GM10266 (cell line): ENCODE measurements around the gene PRR15L.

Source experiments
- DNase-seq: peaks from one replicate; pipeline ENCODE4 v3.0.0; 2012; ENCODE audit errors: extremely low spot score
- TF ChIP-seq, protein P1 (sequence below): IDR thresholded peaks from 2 replicates; pipeline ENCODE4 v1.5.1; 2012; ENCODE audit warnings: mild to moderate bottlenecking, low read depth; ENCODE audit not compliant: control insufficient read depth, insufficient read depth; ENCODE audit errors: missing control alignments

Gene PRR15L

GRCh38 chr17:47966079-47966519, 8.4 kb upstream of the PRR15L start:
- no peak for DNase-seq
- TF ChIP-seq, protein P1, sequence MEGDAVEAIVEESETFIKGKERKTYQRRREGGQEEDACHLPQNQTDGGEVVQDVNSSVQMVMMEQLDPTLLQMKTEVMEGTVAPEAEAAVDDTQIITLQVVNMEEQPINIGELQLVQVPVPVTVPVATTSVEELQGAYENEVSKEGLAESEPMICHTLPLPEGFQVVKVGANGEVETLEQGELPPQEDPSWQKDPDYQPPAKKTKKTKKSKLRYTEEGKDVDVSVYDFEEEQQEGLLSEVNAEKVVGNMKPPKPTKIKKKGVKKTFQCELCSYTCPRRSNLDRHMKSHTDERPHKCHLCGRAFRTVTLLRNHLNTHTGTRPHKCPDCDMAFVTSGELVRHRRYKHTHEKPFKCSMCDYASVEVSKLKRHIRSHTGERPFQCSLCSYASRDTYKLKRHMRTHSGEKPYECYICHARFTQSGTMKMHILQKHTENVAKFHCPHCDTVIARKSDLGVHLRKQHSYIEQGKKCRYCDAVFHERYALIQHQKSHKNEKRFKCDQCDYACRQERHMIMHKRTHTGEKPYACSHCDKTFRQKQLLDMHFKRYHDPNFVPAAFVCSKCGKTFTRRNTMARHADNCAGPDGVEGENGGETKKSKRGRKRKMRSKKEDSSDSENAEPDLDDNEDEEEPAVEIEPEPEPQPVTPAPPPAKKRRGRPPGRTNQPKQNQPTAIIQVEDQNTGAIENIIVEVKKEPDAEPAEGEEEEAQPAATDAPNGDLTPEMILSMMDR = no peak

DNA sequence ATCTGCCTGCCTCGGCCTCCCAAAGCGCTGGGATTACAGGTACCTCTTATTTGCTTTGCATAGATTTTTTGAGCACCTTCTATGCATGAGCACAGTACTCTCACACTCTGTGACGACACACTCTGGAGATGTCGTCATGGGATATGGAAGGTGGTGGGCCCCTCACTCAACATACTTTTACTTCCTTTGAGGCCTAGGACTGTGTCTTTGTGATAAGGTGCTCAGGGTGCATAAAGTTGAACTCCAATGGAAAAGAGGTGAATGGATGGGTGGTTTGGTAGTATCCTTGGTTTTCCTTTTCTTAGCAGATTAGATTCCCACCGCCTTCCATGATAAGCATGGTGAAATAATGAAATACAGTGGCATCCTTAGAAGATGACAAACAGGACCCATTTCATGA, 7.2 kb upstream of the PRR15L start:
- no peak for DNase-seq
- TF ChIP-seq, protein P1 = no peak

GRCh38 chr17:47962901-47963300, 5.2 kb upstream of the PRR15L start:
- no peak for DNase-seq
- TF ChIP-seq, protein P1 = no peak

DNA sequence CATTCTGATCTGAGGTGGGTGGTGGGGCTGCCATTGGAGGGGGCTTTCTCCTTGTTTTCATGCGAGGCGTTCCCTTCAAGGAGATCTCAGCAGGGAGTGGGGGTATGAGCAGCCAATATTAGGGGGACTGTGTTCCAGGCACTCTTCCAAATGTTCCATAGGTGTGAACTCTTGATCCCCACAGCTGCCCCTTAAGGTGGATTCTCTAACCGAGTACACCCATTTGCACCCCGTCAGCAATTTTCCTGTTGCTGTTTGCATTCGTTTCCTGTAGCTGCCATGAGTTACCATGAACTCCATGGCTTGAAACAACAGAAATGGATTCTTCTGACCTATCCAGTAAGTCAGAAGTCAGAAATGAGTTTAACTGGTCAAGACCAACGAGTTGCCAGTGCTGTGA, 3.7 kb upstream of the PRR15L start:
- TF ChIP-seq, protein P1 = no peak
- no peak for DNase-seq

- TF ChIP-seq, protein P1 = no peak
- no peak for DNase-seq
Measured at GRCh38 chr17:47959825-47960655, 2.4 kb upstream of the PRR15L start.

GRCh38 chr17:47956791-47957590, 692 bp downstream of the PRR15L start:
- DNase-seq = no peak
- TF ChIP-seq, protein P1 = no peak
